Activated CD8-positive, alpha-beta memory T cell treated with anti-CD3 and anti-CD28 coated beads, Interleukin-2, amount 50 U/mL, for 24 hours (primary cell): ENCODE results near the gene MLH3.
A peak's percentile ranks its signal among the peaks of the same experiment; 100 is the strongest.
"Not testable (repeated sequence)": the region's sequence is repeated elsewhere in the genome, so short reads cannot be mapped to it uniquely, and the experiment has no call there.

Experiments used
- DNase-seq: peaks from one replicate; pipeline ENCODE4 v3.0.0-alpha.2; 2020; ENCODE audit errors: extremely low read depth

The MLH3 gene

GRCh38 chr14:75050852-75051555 lies at the start of gene MLH3:
MLH3 (minus strand) TSS chr14:75051467; CDS start chr14:75049655, 1,812 bp downstream.
- DNase-seq = peak; percentile 49

GRCh38 chr14:75098682-75099081 lies 47.4 kb upstream of the MLH3 start:
- no peak for DNase-seq

- no peak for DNase-seq
Measured at GRCh38 chr14:75098212-75098611, 46.9 kb upstream of the MLH3 start.

GRCh38 chr14:75096959-75097358 lies 45.7 kb upstream of the MLH3 start:
- no peak for DNase-seq

GRCh38 chr14:75095690-75096089 lies 44.4 kb upstream of the MLH3 start:
- no peak for DNase-seq

- DNase-seq = no peak
Measured at GRCh38 chr14:75094896-75095295, 43.6 kb upstream of the MLH3 start.

- no peak for DNase-seq
Measured at GRCh38 chr14:75092698-75093097, 41.4 kb upstream of the MLH3 start.

- no peak for DNase-seq
Measured at GRCh38 chr14:75091251-75091650, 40.0 kb upstream of the MLH3 start.

- DNase-seq = no peak
Measured at GRCh38 chr14:75090353-75090752, 39.1 kb upstream of the MLH3 start.

GRCh38 chr14:75088566-75089373 lies 37.5 kb upstream of the MLH3 start:
- DNase-seq = no peak

GRCh38 chr14:75088153-75088552 lies 36.9 kb upstream of the MLH3 start:
- DNase-seq = no peak

- no peak for DNase-seq
Measured at GRCh38 chr14:75084513-75084912, 33.2 kb upstream of the MLH3 start.

- DNase-seq = no peak
Measured at GRCh38 chr14:75083271-75083670, 32.0 kb upstream of the MLH3 start.

GRCh38 chr14:75081660-75082229 lies 30.5 kb upstream of the MLH3 start:
- no peak for DNase-seq

- no peak for DNase-seq
Measured at GRCh38 chr14:75079521-75079920, 28.3 kb upstream of the MLH3 start.

GRCh38 chr14:75077794-75078193 lies 26.5 kb upstream of the MLH3 start:
- no peak for DNase-seq

GRCh38 chr14:75070383-75070782 lies 19.1 kb upstream of the MLH3 start:
- DNase-seq = no peak

- DNase-seq = no peak
Measured at GRCh38 chr14:75069811-75070145, 18.5 kb upstream of the MLH3 start.

GRCh38 chr14:75069121-75069810 lies 18.0 kb upstream of the MLH3 start, which contains the start of gene ZC2HC1C:
ZC2HC1C (plus strand) TSS chr14:75069641; CDS start chr14:75070574, 933 bp downstream.
- no peak for DNase-seq

GRCh38 chr14:75068294-75069120 lies 17.2 kb upstream of the MLH3 start:
- no peak for DNase-seq

- not testable (repeated sequence) for DNase-seq
Measured at GRCh38 chr14:75067765-75068164, 16.5 kb upstream of the MLH3 start.
